ENCODE results near the gene CCDC57.
"Not testable (repeated sequence)": the region's sequence is repeated elsewhere in the genome, so short reads cannot be mapped to it uniquely, and the experiment has no call there.

The CCDC57 gene

DNA sequence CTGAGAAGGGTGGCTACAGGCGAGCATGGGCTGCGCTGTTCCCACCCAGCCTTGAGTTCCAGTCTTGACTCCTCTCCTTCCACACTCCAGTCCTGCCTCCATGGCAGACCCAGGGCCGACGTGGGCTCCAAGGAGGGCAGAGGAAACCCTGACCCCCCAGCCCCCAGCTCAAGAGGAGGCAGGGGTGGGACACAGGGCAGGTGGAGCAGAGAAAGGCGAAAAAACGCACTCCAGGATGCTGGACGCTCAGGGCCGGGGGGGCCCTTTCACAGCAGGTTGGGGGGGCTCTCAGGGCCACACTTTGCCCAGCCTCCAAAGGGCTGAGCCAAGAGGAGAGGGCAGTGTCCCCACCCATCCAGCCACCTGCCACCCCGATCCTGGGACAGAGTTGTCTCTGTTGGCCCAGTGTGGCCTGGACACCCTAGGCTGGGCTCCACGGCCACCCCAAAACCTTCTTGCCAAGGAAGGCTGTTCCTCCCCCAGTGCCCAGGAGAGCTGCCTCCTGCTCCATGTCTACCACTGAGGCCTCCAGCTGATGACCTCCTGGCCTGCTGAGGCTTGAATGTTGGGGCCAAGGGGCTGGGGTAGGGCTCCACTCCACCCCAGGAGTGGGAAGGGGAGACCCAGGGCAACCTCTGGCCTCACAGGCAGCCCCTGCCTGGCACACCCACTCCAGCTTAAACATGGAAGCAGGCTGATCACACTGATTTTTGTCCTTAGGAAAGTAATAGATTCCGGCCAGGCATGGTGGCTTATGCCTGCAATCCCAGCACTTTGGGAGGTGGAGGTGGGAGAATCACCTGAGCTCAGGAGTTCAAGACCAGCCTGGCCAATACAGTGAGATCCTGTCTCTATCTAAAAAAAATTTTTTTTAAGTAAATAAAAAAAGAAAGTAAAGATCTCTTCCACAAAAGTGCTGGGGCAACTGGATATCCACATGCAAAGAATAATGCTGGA lies 7.4 kb upstream of the CCDC57 start:
- DNase-seq = no peak

GRCh38 chr17:82219083-82219482 lies 6.4 kb upstream of the CCDC57 start:
- DNase-seq = no peak

DNA sequence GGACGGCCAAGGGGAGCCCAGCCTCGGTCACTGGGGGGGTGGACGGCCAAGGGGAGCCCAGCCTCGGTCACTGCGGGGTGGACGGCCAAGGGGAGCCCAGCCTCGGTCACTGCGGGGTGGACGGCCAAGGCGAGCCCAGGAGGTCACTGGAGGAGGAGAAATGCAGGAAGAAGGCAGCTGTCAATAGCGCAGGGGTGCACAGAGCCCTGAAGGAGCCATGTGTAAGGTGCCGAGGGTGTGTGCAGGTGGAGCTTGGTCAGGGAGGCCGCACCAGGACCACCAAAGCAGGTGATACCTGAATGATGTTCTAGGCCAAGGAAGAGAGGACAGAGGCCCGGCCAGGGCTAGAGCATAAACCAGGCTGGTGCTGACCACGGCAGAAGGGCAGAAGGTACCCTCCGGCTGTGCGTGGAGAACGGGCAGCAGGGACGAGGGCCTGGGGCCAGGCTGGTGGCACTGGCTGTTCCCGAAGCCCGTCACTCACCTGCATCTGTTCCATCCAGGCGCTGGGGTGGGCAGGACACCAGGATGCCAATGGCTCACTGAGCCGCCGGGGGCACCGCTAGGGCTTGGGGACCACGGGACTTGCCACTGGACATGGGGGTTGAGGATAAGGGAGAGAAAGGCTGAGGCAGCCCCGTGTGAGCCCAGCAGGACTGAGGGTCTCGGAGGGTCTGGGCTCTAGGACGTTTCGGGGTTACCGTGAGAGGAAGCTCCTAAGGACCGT lies 5.9 kb upstream of the CCDC57 start:
- DNase-seq = no peak

GRCh38 chr17:82217530-82218204 lies 5.0 kb upstream of the CCDC57 start:
- peak; percentile 90 to 94 for DNase-seq

DNA sequence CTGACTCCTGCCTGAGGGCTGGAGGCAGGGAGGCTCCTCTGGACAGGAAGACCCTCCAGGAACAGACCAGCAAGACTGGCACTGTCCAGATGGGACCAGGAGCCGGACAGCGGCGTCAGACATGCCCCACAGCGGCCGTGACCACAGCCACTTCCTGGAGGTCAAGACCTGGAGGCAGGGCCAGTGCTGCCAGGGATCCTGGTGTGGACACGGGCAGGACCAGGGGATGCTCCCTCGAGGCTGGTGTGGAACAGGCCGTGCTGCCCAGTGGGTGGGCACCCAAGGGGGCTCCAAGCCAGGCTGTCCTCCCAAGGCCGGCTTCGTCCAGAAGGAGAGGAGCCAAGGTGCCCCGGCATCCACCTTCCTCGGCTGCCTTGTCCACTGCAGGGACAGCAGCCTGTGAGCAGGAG lies 4.5 kb upstream of the CCDC57 start:
- peak in 1 of 2 experiments; percentile 37 for DNase-seq

GRCh38 chr17:82216301-82217119 lies 3.9 kb upstream of the CCDC57 start:
- peak; percentile 98 to 99 for DNase-seq

DNA sequence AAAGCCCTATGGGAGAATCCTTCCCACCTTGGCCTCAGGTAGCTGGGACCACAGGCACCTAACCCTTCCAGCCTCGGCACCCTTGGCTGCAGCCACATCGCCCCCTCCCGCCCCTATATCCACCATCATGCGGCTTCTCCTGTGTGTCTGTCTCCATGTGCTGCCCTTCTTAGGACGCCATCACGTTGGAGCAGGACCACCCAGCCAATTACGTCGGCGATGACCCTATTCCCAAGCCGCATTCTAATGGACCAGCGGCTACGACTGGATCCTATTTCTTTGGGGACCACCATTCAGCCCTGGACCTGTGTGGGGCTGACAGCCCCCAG lies 3.3 kb upstream of the CCDC57 start:
- no peak for DNase-seq

GRCh38 chr17:82215095-82215971 lies 2.7 kb upstream of the CCDC57 start:
- no peak for DNase-seq

DNA sequence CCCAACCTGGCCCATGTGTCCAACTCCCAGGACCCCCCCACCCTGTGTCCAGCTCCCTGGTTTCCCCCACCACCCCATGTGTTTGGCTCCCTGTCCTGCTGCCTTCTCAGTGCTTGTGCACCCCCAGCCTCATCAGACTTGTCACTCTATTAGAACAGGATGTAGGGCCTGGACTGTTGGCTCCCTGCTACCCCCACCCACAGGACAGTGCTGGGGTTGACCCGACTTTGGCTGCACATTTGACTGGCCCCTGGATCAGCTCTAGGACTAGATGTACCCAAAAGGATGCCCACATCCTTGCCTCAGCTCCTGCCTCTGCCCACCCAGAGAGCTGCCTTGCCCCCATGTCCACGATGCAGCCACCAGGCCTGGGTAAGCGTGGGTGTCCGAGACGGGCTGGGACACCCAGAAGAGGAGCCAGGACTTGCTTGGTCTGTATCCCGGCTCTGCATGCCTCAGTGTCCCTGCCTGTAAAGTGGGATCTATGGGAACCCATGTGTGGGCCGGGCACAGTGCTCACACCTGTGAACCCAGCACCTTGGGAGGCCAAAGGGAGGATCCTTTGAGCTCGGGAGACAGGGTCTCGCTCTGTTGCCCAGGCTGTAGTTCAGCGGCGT lies 1.5 kb upstream of the CCDC57 start:
- DNase-seq = no peak

- no peak for DNase-seq
These were observed 789 bp upstream of the CCDC57 start for GRCh38 chr17:82213251-82214011.

GRCh38 chr17:82210655-82211054 lies 2.0 kb downstream of the CCDC57 start:
- DNase-seq = not testable (repeated sequence)

GRCh38 chr17:82205720-82206508 lies 6.7 kb downstream of the CCDC57 start:
- peak; percentile 91 to 93 for DNase-seq

DNA sequence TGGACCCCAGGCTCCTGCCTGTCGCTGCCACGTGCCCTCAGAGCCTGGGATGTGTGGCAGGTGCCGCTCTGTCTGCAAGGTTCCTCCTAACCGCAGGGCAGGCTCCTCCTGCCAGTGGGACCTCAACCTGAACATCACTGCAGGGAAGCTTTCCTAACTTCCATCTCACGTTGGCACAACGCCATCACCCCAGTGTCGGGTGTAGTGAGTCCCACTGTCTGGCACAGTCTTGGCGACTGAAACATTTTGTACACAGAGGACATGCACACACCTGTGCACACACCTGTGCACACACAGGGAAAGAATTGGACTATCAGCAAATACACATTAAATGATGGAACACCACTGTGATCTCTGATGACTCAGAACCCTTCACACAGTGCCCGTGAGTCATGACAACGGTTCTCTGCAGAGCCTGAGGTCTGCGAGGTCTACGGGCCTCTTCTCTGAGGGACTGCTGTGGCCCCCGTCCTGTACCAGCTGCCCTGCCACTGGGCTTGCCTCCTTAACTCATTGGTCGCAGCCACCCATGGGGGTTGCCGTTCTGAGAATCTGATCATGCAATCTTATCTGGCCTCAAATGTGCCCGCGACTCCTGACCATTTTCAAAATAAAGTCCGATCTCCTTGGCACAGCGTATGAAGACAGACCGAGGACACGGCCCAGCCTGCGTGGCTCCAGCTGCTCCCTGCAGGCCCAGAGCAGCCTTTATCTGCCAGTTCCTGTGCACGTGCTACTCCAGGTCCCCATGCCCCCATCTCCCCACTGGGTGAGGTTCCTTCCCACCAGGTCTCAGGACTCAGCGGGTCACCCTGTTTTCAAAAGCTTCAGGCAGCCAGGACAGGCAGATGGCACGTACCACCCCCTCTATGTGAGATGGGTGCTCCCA lies 7.6 kb downstream of the CCDC57 start:
- peak in 1 of 2 experiments; percentile 5 for DNase-seq

DNA sequence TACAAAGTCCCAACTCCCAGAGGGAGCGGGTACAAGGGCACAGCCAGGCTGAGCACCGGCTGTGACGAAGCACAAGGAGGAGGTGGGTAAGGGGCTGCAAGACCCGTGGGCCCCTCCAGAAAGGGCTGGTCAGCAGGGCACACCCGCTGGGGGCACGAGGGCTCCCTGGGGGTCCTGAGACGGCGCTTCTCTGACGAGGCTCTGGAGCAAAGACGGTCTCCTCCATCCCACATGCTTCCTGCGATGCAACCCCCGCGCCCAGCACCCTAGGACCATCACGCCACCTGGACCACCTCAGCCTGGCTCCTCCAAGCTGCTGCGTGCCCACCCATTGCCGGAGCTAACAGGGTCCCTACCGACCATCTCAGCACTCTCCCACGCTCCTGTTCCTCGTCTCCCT lies 8.7 kb downstream of the CCDC57 start:
- DNase-seq = no peak

- DNase-seq = no peak
These were observed 9.7 kb downstream of the CCDC57 start for GRCh38 chr17:82202981-82203380.

DNA sequence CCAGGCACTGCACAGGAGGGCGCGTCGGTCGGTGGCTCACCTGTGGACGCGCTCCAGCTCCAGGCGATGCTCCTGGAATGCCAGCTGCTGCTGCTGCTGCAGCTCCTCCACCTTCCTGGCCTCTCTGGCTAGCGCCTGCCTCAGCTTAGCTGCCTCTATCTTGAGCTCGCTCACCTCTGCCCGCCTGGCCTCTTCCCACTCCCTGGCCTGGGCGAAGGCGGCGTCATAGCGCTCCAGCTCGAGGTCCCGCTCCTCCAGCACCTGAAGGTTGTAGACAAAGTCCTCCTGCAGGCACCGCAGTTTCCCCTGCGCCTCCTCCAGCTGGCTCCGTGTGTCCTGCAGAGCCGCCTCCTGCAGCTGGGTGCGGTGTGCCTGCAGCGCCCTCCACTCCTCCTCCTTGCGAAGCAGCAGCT lies 11.1 kb downstream of the CCDC57 start:
- peak; percentile 8 to 18 for DNase-seq

DNA sequence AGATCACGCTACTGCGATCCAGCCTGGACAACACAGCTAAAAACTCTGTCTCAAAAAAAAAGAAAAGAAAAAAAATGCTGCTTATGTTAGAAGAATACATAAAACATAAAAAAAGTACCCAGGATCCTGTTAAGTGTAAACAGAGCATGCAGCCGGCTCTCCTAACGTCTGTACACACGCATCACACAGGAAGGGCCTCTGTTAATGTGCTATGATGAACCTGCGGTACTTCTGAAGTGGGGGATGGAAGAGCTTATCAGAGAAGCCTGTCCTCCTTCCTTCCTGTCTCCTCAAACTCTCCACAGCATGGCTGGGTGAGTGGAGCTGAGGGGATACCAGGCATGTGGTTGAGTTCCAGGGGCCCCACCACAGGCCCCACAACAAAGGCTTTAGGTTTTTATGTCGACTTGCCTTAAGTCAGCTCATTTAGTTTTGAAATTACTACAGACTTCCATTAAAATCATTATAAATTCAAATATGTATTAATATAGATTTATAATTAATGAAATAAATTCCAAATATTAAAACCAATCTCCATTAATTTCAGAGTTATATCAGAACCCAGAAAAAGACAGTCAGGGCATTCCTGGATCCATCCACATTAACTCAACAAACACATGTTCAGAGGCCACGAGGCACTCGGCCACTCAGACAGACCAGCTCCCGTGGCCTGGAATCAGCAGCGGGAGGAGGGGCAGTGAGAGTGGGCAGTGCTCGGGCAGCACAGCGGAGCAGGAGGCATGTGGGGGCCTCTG lies 11.7 kb downstream of the CCDC57 start:
- peak in 1 of 2 experiments; percentile 22 for DNase-seq

DNA sequence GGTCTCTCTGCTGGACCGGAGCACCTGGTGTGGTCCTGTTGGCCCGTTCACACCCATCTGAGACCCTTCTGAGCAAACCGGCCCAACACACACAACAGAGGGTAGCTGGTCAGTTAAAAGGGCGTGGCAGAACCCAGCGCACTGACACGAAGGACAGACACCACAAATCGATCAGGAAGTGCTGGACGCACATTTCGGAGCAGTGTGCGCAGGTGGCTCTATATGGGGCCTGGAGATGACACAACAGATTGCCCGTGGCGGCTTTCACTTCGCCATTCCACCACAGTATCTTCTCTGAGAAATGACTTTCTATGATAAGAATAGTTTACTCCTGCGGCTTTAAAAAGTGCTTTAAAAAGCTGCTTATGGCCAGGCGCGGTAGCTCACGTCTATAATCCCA lies 12.5 kb downstream of the CCDC57 start:
- DNase-seq = no peak

Measured in AML-193 (cell line).